NCI-H2196 (cell line): ENCODE measurements around the gene KCNQ1.

ENCODE experiments used
- DNase-seq: peaks from one replicate; lab custom pipeline; 2025; ENCODE audit not compliant: unreplicated experiment; lab: John Stamatoyannopoulos, UW

KCNQ1 gene

GRCh38 chr11:2643746-2644145 is 198.9 kb downstream of the KCNQ1 start:
- no peak for DNase-seq

- no peak for DNase-seq
Measured at GRCh38 chr11:2644844-2645778, 200.3 kb downstream of the KCNQ1 start.

GRCh38 chr11:2645779-2646118 is 200.9 kb downstream of the KCNQ1 start:
- DNase-seq: no peak

GRCh38 chr11:2647167-2647566 is 202.4 kb downstream of the KCNQ1 start:
- no peak for DNase-seq

GRCh38 chr11:2647953-2648352 is 203.1 kb downstream of the KCNQ1 start:
- no peak for DNase-seq

GRCh38 chr11:2649400-2649799 is 204.6 kb downstream of the KCNQ1 start:
- DNase-seq: no peak

GRCh38 chr11:2649848-2650247 is 205.0 kb downstream of the KCNQ1 start:
- DNase-seq: no peak

GRCh38 chr11:2650343-2650867 is 205.6 kb downstream of the KCNQ1 start:
- no peak for DNase-seq

GRCh38 chr11:2651054-2651617 is 206.3 kb downstream of the KCNQ1 start:
- DNase-seq: no peak

- no peak for DNase-seq
Measured at GRCh38 chr11:2651826-2652271, 207.0 kb downstream of the KCNQ1 start.

GRCh38 chr11:2652333-2653197 is 207.8 kb downstream of the KCNQ1 start:
- no peak for DNase-seq

- DNase-seq: no peak
Measured at GRCh38 chr11:2653198-2653551, 208.4 kb downstream of the KCNQ1 start.

GRCh38 chr11:2653930-2654739 is 209.3 kb downstream of the KCNQ1 start:
- peak; percentile 36 for DNase-seq

GRCh38 chr11:2655016-2655719 is 210.4 kb downstream of the KCNQ1 start:
- no peak for DNase-seq

- DNase-seq: peak; percentile 21
Measured at GRCh38 chr11:2655834-2656622, 211.2 kb downstream of the KCNQ1 start.

GRCh38 chr11:2656859-2657258 is 212.1 kb downstream of the KCNQ1 start:
- DNase-seq: no peak

GRCh38 chr11:2657697-2658284 is 213.0 kb downstream of the KCNQ1 start:
- DNase-seq: no peak

- no peak for DNase-seq
Measured at GRCh38 chr11:2660357-2660939, 215.6 kb downstream of the KCNQ1 start.
